ENCODE measurements around the gene DHX32. TPM values are rescaled to one million over a fixed set of nuclear protein-coding genes. Genes with fewer than 3 reads are reported as not detected.

DHX32 gene
- total RNA-seq, 1 donor from 2014 or later: 30.2 TPM

DNA sequence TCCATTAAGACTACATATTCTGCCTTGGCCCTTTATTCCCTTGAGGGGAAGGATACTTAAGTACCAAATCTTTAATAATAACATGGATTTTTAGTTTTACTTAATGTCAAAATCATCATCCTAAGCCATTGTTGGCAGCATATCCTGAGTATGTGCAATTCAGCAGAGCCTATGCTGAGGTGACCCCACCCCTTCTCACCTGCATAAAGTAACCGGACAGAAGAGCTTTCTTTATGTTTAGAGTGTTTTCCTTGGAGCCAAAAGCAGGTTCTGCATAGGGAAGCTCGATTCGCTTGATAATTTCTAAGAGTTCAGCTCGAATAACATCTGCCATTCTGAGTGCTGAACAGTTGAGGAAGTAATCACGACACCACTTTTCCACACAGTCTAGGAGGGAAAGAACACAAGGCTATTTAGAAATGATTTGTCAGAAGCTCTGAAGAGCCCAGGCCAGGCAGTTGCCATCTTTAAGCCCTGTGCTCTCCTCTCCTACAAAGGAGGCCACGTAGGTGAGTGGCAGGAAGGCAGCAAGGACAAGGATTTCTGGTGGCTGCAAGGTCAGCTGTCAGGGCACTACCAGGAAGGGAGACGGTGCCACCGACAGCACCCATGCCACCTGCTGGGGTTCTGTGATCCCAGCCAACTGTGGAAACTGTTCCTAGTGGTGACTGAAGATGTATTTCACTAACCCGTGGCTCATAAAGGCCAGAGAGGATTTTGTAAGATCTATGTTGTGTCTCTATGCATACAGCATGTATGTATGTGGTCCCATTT, 42.1 kb downstream of the DHX32 start:
- DNase-seq (ENCODE audit: extremely low spot score in 2 of 2): no peak
- Histone ChIP-seq H3K27me3 (no peaks in the 10 kb centered on the region), H3K27ac (no peak overlapping the region), H3K4me3 (no peak overlapping the region), H3K4me1 (no peaks in the 10 kb centered on the region), H3K36me3 (peaks cover 0 to 71% of the 10 kb centered on the region in 2 donors), H3K9me3 (no peaks in the 10 kb centered on the region)
- intact Hi-C loops (cut with DNase I): no loop called here
- TF ChIP-seq POLR2A (IDR thresholded peaks at IDR 0.05) (no peak), POLR2AphosphoS5 (IDR thresholded peaks at IDR 0.05; ENCODE audit: insufficient read depth in 1 of 2, low read depth in 1 of 2) (no peak)
- TF ChIP-seq, protein P1, sequence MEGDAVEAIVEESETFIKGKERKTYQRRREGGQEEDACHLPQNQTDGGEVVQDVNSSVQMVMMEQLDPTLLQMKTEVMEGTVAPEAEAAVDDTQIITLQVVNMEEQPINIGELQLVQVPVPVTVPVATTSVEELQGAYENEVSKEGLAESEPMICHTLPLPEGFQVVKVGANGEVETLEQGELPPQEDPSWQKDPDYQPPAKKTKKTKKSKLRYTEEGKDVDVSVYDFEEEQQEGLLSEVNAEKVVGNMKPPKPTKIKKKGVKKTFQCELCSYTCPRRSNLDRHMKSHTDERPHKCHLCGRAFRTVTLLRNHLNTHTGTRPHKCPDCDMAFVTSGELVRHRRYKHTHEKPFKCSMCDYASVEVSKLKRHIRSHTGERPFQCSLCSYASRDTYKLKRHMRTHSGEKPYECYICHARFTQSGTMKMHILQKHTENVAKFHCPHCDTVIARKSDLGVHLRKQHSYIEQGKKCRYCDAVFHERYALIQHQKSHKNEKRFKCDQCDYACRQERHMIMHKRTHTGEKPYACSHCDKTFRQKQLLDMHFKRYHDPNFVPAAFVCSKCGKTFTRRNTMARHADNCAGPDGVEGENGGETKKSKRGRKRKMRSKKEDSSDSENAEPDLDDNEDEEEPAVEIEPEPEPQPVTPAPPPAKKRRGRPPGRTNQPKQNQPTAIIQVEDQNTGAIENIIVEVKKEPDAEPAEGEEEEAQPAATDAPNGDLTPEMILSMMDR (IDR thresholded peaks at IDR 0.05): no peak

DNA sequence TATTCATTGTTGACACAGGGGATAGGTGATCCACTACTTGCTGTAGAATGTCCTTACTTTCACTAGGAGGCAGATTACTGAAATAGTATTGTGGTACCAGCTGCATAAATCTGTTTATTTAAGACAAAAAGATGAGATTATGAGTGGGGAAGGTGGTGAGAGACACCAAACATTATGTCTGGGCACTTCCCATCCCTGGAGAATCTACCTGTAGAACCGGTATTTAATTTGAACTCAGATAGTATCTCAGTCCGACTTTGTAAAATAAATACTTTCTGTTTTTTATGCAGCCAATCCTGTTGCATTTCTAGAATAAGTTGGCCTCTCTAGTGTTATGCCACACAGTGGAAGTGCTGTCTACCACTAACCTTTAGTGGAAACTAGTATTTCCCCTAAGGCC, 44.3 kb downstream of the DHX32 start:
- no peak overlapping the region for H3K27ac ChIP-seq
- peaks cover 0 to 88% of the 10 kb centered on the region in 2 donors for H3K36me3 ChIP-seq
- DNase-seq (ENCODE audit: extremely low spot score in 2 of 2): no peak
- no peaks in the 10 kb centered on the region for H3K27me3 ChIP-seq
- no peaks in the 10 kb centered on the region for H3K9me3 ChIP-seq
- intact Hi-C loops (cut with DNase I): no loop called here
- no peak overlapping the region for H3K4me3 ChIP-seq
- H3K4me1 ChIP-seq: no peaks in the 10 kb centered on the region
- TF ChIP-seq POLR2AphosphoS5 (IDR thresholded peaks at IDR 0.05; ENCODE audit: insufficient read depth in 1 of 2, low read depth in 1 of 2) (no peak), POLR2A (IDR thresholded peaks at IDR 0.05) (no peak)
- TF ChIP-seq, protein P1 (IDR thresholded peaks at IDR 0.05): no peak

DNA sequence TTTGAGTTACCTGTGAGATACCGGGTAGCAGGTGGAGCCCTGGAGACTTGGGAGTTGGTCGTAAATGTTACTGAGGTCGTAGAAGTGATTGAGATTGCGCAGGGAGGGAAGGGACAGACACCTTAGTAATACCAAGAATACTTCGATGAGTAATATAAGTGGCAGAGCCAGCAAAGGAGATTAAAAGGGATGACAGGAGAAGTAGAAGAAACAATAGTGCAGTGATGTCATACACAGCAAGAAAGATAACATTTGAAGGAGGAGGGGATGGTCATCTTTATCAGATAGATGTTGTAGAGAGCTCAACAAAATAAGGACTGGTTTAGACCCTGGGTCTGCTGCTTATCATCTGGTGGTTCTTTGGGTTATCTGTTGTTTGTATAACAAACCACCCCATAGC, 52.8 kb downstream of the DHX32 start:
- Histone ChIP-seq H3K27me3 (no peaks in the 10 kb centered on the region), H3K36me3 (peaks cover 0 to 70% of the 10 kb centered on the region in 2 donors), H3K9me3 (no peaks in the 10 kb centered on the region), H3K27ac (no peak overlapping the region), H3K4me3 (no peak overlapping the region), H3K4me1 (peaks cover 26% of the 10 kb centered on the region)
- intact Hi-C loops (cut with DNase I): no loop called here
- TF ChIP-seq, protein P1 (IDR thresholded peaks at IDR 0.05): no peak
- TF ChIP-seq POLR2A (IDR thresholded peaks at IDR 0.05) (no peak), POLR2AphosphoS5 (IDR thresholded peaks at IDR 0.05; ENCODE audit: insufficient read depth in 1 of 2, low read depth in 1 of 2) (no peak)
- no peak for DNase-seq (ENCODE audit: extremely low spot score in 2 of 2)

DNA sequence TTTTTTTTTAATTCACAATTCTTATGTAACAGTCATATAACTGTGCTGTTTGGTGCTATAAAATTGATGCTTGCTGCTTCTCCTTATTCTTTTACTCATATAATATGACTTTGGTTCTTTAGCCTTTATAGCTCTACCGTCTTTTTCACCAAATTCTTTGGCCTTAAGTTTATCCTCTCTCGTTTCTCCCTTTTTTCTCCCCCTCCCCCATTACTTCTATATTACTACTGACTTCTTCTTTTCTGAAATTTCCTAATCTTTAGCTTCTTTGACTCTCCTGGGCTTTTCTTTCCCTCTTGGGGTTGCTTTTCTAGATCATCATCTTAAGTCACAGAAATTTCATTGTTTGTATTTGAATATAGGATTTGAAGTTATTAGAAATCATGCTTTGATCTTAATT, 54.0 kb downstream of the DHX32 start:
- TF ChIP-seq POLR2A (IDR thresholded peaks at IDR 0.05) (no peak), POLR2AphosphoS5 (IDR thresholded peaks at IDR 0.05; ENCODE audit: insufficient read depth in 1 of 2, low read depth in 1 of 2) (no peak)
- TF ChIP-seq, protein P1 (IDR thresholded peaks at IDR 0.05): no peak
- Histone ChIP-seq H3K4me1 (peaks cover 31% of the 10 kb centered on the region), H3K9me3 (no peaks in the 10 kb centered on the region), H3K4me3 (no peak overlapping the region), H3K36me3 (peaks cover 0 to 58% of the 10 kb centered on the region in 2 donors), H3K27me3 (no peaks in the 10 kb centered on the region), H3K27ac (no peak overlapping the region)
- DNase-seq (ENCODE audit: extremely low spot score in 2 of 2): no peak
- intact Hi-C loops (cut with DNase I): no loop called here

DNA sequence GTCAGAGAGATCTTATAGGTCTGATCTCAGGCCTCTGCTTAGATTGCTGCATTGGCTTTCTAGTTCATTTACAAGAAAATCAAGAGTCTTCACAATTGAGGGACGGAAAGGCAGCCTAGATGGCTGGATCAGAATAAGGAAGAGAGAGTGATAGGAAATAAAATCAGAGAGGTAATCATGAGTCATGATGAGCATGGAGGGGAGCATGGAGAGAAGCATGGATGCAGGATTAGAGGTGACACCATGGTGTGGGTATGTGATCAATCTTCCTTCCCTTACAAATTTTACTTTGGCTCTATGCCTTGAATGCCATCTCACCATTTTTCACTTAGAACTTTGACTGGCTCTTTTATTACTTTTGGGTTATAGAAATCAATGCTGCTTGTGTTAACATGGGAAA, 56.4 kb downstream of the DHX32 start:
- Histone ChIP-seq H3K27me3 (no peaks in the 10 kb centered on the region), H3K36me3 (peaks cover 0 to 34% of the 10 kb centered on the region in 2 donors), H3K4me3 (peak overlapping the region in 1 of 2 donors; percentile 96), H3K4me1 (peaks cover 45% of the 10 kb centered on the region), H3K9me3 (no peaks in the 10 kb centered on the region), H3K27ac (no peak overlapping the region)
- intact Hi-C loops (cut with DNase I): no loop called here
- TF ChIP-seq POLR2A (IDR thresholded peaks at IDR 0.05) (no peak), POLR2AphosphoS5 (IDR thresholded peaks at IDR 0.05; ENCODE audit: insufficient read depth in 1 of 2, low read depth in 1 of 2) (no peak)
- TF ChIP-seq, protein P1 (IDR thresholded peaks at IDR 0.05): no peak
- no peak for DNase-seq (ENCODE audit: extremely low spot score in 2 of 2)

All from vagina (tissue), 2 donors.